RCC 7860 (cell line): ENCODE results near the gene MYO1E.
"Not testable (repeated sequence)": the region's sequence is repeated elsewhere in the genome, so short reads cannot be mapped to it uniquely, and the experiment has no call there.

Experiments
- DNase-seq: peaks from one replicate; pipeline ENCODE4 v3.0.0-alpha.2; 2015; ENCODE audit warnings: low spot score
- FAIRE-seq: peaks from 2 replicates; lab custom pipeline; 2012; peaks lifted over from hg19 to GRCh38; lab: Jason Lieb, UNC

Gene MYO1E

DNA sequence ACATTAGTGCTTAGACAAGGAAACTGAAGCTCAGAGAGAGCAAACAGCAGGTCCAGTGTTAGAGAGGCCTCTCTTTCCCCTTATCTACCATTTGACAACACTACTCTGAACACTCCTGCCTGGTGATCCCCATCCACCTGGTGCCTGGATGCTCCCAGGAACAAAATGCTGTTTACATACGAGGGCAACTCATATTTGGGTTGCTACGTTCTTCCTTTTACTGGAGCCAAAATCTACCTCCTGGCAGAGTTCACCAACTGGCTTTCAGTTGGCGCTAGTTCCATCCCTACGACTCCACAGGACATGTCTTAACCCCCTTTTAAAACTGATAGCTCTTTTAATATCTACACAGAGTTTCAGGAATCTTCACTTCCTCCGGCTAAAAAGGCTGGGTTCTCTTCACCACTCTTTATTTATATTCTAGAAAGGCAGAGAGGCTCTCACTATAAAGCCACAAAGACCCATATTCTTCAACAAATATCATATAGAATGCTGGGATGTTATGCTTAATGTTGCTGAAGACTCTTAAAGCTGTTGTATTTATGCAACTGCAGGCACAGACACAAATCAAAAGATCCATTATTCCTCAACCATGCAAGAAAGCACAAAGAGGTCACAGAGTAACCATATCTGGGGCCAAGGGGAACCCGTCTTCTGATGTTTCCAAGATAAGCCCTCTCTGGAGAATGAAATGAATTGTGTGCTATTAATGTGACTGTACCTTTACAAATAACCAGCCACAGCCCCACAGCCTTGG, 219.8 kb downstream of the MYO1E start:
- FAIRE-seq: no peak
- DNase-seq: no peak

DNA sequence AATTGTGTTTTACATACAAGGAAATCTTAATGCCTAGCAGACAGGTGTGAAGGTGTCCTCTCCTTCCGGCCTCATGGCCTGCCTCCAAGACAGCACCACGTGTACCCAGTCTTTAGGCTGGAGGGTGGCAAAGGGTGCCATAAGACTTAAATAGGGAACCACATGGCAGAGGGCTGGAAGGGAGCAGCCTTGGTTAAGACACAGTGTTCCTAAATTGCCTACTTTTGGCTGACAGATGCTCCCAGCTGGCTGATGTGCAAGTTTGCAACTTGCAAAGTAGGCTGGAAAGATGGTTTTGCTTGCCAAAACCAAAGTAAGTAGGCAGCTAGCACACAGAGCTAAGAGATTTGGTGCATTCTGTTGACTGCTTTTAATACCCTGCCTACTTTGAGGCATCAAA, 222.5 kb downstream of the MYO1E start:
- DNase-seq (no peak), FAIRE-seq (no peak)

DNA sequence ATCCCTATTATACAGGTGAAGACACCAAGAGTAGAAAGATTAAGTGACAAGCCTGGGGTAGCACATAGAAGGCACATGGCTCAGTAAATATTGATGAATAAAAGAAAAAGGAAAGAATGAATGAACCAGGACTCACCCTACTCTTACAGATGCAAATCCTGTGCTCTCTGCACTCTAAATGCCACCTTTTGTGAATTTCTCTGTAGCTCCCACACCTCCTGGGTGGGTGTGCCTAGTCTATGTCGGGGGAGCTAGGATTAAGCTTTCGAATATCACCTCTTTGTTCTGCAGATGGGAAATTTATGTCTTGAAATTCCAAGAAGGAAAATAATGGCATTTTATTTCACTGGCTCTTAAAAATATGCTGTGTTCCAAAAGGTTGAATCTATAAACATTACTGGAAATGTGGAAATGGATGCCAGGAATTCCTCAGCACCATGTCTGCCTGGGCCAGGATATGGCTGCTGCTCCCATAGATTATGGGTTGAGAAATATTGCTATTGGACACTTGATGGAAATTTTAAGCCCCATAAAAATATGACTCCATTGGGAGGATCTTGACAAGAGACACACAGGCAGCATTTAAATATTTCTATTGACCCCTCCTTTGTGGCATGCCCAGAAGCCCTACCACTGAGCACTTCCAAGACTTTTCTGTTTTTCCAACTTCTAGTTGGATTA, 224.4 kb downstream of the MYO1E start:
- FAIRE-seq (no peak), DNase-seq (no peak)

DNA sequence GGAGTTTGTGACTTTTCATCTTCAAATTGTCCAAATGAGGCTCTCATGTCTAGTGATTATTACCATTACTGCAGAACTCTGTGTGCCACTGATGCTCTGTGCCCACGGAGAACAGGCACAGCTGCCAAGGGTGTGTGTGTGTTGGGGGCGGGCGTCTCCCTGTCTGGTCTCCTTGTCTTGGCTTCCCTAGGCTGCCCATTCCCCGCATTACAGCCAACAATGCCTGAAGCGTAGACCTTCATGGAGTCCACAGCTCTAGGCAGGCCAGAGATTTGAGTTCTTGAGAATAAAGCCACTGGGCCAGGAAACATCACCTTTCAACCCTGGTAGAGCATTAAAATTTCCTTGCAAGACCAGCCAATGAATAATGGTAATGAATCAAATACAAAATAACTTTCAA, 225.0 kb downstream of the MYO1E start:
- no peak for FAIRE-seq
- no peak for DNase-seq

DNA sequence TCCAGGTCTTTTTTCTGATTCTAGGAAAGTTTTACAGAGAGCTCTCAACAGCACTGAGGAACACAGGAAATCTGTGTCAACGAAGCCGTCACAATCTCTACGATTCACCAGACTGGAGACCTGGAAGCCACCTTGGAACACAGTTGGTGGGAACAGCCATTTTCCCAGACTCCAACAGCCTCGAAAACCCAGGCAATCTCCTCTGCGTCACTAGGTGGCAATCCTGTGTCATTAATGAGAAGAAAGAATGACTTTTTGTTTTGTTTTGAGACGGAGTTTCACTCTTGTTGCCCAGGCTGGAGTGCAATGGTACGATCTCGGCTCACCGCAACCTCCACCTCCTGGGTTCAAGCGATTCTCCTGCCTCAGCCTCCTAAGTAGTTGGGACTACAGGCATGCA, 228.1 kb downstream of the MYO1E start:
- DNase-seq, FAIRE-seq: not testable (repeated sequence)

DNA sequence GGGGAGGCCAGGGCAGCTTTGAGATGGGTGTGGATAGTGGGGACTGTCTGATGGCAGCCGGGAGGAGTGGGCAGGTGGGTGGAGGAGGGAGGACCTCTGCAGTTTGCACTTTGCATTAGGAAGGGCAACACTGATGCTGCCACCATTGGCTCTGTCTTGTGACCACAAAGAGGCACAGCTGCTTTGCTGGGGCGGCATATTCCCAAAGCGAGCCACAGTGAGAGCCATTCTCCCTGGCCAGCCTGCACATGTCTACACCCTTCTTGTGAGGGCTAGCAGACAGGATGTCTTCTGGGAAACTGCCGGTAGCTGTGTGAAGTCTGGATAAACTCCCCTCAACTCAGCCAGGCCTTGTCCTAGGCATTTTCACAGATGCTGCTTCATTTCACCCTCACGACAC, 229.4 kb downstream of the MYO1E start:
- FAIRE-seq (no peak), DNase-seq (no peak)

DNA sequence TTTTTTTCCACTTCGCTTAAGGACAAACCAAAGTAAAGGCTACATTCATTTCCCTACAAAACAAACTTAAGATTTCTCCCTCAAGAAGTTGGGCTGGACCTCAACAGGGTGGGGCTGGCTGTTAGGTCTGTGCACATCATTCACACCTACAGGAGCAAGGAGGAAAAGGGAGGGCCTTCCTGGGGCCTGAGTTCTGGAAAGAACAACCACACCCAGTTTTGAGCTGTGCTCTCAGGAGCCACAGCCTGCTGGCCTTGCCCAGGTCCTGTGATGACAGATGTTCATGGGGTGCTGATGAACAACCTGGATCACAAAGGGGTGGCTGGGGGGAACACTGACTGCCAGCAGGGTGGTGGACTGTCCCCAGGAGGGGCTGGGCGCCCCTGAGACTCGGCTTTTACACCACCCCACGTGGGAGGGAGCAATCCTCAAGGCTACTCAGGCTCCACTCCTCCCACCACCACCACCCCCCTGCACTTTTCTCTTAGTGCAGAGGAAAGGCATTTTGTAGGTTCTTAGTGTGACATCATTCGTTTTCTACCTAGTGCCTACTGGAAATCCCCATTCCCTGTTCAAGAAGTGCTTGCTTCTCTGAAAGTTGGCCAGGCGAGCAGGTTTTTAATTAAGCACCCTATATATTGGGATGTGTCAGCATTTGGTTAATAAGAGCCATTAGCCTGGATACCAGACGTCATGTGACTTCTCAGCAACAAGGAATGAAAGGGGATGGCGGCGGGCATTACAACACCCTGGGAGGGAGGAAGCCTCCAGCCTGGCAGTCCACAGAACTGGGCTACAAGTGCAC, 232.0 kb downstream of the MYO1E start:
- DNase-seq: no peak
- FAIRE-seq: no peak

DNA sequence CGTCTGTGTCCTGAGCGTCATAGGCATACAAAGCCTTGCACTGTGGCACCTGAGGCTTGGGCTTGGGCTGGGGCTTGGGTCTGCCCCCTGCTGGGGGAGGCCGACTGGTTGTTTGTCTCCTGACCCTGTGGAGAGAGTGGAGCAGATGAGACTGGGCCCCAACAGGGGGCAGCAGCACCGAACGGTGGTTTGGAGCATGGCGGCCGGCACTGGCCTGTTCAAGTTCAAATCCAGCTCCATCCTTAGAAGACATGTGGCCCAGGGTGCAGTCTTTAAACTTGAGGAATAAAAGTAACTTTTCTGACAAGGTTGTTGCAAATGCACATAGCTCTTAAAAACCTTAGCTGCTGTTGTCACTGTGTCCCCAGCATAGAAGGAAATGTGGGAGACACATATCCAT, 234.4 kb downstream of the MYO1E start:
- no peak for FAIRE-seq
- DNase-seq: peak; percentile 11

DNA sequence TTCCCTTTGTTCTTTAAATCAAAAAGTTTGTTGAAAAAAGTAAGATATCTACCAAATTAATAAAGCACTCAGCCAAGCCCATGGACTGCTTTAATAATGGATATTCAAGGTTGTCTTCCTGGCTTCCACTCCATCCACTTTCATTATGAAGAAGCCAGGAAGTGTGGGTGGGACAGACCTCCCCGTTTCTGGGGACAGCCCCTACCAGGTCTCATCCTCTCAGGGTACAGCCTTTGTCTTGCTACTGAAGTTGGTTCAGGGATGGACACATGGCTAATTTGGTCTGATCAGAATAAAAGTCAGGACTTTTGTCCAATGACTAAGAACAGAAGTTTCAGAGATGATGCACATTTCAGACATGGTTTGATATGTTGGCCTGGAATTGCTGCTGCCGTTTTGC, 235.1 kb downstream of the MYO1E start:
- FAIRE-seq: no peak
- DNase-seq: no peak

DNA sequence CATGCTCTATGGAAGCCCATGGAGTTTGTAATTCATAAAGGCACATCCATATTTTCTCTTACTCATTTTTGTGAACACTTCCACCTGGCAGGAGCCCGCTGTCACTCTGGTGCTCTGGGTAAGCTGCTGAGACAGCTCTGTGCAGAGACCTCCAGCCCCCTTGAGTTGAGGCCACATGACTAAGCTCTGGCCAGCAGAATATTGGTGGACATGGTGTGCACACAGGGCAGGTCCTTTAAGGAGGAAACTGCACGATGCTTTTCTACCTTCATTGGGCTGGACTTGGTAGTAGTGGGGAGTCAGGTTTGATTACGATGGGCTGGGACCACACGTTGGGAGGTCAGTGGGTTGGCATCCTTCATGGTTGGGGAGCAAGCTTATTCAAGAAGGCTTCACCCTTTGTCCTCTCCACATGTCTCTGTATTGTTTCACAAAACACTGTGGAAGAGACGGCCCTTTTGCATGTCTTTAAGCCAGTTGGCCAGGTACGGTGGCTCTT, 238.7 kb downstream of the MYO1E start:
- FAIRE-seq (no peak), DNase-seq (no peak)

DNA sequence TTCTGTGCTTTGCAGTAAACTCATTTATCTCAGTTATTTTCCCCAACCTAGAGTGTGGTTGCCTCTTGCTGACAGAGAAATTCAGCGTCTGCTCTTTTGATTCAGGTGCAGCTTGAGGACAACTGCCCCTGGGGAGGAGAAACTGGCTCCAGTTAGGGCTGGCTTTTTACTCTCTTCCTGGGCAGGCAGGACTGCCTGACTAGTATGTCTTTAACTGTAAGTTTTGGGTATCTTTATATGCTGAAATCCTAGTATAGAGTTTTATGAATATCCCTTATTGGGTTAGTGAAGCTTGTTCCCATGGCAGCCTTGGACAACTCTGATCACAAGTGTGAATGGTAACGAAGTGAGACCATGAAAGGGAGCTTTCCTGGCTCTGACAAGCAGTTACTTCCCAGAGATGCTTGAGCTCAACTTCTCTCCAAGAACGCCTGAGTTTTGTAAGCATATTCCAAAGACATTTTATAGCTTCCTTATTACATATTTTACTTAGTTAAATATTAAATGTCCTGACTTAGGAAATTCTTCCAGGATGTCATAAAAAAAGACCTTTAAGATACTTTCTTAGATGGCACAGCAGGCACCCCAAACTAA, 240.6 kb downstream of the MYO1E start:
- FAIRE-seq (no peak), DNase-seq (no peak)

DNA sequence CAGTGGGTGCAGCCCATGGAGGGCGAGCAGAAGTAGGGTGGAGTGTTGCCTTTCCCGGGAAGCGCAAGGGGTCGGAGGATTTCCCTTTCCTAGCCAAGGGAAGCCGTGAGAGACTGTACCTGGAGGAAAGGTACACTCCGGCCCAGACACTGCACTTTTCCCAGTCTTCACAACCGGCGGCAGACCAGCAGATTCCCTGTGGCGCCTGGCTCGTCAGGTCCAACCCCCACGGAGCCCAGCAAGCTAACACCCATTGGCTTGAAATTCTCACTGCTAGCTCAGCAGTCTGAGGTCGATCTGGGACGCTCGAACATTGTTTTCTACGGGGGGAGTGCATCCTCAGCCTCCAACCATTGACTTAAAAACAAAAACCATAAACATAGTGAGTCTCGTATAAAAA, 241.2 kb downstream of the MYO1E start:
- FAIRE-seq (no peak), DNase-seq (no peak)

DNA sequence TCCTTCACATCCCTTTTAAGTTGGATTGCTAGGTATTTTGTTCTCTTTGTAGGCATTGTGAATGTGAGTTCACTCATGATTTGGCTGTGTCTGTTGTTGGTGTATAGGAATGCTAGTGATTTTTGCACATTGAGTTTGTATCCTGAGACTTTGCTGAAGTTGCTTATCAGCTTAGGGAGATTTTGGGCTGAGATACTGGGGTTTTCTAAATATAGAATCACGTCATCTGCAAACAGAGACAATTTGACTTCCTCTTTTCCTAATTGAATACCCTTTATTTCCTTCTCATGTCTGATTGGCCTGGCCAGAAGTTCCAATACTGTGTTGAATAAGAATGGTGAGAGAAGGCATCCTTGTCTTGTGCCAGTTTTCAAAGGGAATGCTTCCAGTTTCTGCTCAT, 245.4 kb downstream of the MYO1E start:
- DNase-seq, FAIRE-seq: not testable (repeated sequence)

DNA sequence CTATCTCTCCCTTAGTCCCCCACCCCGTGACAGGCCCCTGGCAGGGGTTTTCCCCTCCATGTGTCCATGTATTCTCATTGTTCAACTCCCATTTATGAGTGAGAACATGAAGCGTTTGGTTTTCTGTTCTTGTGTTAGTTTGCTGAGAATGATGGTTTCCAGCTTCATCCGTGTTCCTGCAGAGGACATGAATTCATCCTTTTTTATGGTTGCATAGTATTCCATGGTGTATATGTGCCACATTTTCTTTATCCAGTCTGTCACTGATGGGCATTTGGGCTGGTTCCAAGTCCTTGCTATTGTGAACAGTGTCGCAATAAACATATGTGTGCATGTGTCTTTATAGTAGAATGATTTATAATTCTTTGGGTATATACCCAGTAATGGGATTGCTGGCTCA, 247.0 kb downstream of the MYO1E start:
- DNase-seq, FAIRE-seq: not testable (repeated sequence)

DNA sequence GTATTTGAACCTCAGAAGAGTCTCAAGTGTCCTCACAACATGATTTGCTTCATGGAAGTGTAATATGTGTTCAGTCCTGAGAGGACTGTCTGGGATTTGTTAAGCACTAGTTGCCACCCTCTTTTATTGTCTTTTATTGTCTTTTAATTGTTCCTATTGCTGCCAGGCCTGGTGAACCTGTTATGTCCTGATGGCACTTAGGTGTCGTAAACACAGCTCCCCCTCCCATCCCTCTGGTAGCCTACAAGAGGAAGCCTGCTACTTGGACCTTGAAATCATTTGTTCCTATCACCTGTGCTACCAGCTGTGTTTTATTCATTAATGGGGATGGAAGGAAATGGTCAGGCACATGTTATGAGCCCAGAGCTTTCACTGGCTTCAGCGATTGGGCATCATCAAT, 248.4 kb downstream of the MYO1E start:
- FAIRE-seq (no peak), DNase-seq (no peak)

DNA sequence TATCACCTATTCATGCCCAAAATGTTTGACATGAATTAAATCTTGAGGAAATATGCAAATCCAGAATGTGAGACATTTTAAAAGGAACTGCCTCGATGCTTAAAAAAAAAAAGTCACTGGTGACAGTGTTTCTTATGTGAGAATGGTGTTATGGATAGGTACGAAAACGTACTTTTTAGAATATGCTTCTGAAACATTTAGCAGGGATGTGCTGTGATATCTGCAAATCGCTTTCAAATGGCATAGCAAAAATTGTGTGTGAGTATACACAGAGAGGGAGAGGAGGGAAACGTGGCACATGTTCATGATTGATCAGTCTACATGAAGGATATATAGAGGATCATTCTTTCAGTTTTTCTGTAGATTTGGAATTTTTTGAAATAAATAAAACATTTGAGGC, 251.7 kb downstream of the MYO1E start:
- no peak for FAIRE-seq
- no peak for DNase-seq

DNA sequence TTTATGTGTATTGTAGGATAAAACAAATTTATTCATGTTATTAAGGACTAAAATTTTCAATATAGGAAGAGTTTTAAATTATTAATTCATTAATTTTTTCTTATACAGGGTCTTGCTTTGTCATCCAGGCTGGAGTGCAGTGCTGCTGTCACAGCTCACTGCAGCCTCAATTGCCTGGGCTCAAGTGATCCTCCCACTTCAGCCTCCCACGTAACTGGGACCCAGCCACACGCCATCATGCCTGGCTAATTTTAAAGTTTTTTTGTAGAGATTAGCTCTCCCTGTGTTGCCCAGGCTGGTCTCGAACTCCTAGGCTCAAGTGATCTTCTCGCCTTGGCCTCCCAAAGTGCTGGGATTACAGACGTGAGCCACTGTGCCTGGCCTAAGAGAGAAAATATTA, 253.0 kb downstream of the MYO1E start:
- FAIRE-seq: no peak
- DNase-seq: no peak

DNA sequence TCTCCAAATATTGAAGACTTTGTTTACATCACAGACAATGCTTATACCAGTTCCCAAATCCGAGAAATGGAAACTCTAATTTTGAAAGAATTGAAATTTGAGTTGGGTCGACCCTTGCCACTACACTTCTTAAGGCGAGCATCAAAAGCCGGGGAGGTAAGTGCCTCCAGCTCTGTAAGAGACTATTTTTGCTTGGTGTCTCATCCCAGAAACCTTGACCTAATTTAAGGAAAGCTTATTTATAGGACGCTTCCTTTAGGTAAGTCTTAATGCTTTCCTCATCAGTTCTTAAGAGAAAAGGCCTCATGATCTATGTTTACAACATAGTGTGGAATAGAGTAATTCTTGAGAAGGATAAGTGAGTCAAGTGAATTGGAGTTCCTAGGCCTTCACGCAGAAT, 255.9 kb downstream of the MYO1E start:
- DNase-seq: no peak
- FAIRE-seq: no peak

DNA sequence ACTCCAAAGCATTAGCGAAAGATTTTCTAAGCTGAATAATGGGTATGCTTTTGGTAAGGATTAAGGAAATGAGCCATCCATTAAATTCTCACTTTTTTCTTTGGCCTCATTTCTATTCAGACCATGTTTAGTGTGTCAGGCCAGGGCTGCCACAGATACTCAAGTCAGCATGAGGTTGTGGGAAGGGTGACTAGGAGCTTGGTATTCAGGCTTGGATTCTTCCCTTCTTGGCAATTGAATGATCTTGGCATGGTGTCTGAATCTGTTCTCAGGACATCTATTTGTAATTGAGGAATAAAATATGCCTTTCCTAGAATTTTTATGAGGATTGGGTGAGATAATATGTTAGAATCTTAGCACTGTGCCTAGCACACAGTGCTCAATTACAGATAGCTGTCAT, 256.5 kb downstream of the MYO1E start:
- DNase-seq: no peak
- FAIRE-seq: no peak

DNA sequence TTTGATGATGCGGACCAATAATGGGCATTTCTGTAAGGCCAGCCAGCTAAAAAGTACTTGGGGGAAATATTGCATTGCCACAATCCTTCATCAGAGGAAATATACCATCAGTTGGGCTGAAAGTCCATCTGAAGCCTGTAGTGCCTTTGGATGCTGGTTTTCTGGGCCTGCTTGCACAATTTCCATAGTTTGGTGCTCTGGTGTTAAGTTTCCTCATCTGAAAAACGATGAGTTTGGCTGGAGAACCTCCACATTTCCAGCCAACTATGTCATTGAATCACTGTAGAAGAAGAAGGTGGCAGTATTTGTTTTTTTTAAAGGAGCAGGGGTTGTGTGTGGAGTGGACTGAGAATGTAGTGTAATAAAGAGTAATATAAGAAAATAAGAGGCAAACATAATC, 257.6 kb downstream of the MYO1E start:
- no peak for DNase-seq
- no peak for FAIRE-seq

DNA sequence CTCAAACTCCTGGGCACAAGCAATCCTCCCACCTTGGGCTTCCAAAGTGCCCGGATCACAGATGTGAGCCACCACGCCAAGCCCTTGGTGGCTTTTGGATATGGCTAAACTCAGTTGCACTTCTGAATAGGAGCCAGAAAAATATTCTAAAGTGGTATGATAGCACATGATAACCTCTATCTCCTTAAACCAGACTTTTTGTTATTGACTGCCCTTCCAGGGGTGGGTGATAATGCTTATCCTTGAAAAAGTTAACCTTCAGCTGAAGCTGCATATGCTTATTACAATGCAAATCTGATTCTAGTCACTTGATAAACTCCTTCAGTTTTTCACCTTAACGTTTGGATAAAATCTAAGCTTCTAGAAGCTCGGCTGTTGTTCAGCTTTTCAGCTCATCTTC, 261.4 kb downstream of the MYO1E start:
- FAIRE-seq: no peak
- DNase-seq: no peak
